GM18505 (cell line): ENCODE measurements around the gene HSPA12A.

ENCODE experiments used
- ATAC-seq: cut with Tn5 transposase; IDR thresholded peaks from one replicate; pipeline ENCODE4 v1.9.1; 2021; ENCODE audit not compliant: unreplicated experiment
- POLR2A ChIP-seq: IDR thresholded peaks from 4 replicates; pipeline ENCODE4 v1.6.1; 2011; ENCODE audit warnings: borderline replicate concordance; ENCODE audit not compliant: insufficient read depth, insufficient read length; ENCODE audit errors: extremely low read depth

The HSPA12A gene

GRCh38 chr10:116694243-116694926 is 48.0 kb downstream of the HSPA12A start:
- no peak for ATAC-seq
- TF ChIP-seq POLR2A = no peak

GRCh38 chr10:116692225-116692624 is 50.1 kb downstream of the HSPA12A start:
- no peak for ATAC-seq
- TF ChIP-seq POLR2A = no peak

GRCh38 chr10:116691635-116692034 is 50.7 kb downstream of the HSPA12A start:
- no peak for TF ChIP-seq POLR2A
- ATAC-seq = no peak

- TF ChIP-seq POLR2A = no peak
- no peak for ATAC-seq
Observed at GRCh38 chr10:116690356-116691322, 51.7 kb downstream of the HSPA12A start.

- TF ChIP-seq POLR2A = no peak
- ATAC-seq = no peak
Observed at GRCh38 chr10:116689744-116690143, 52.6 kb downstream of the HSPA12A start.

- ATAC-seq = no peak
- no peak for TF ChIP-seq POLR2A
Observed at GRCh38 chr10:116688741-116689495, 53.4 kb downstream of the HSPA12A start.

- TF ChIP-seq POLR2A = no peak
- no peak for ATAC-seq
Observed at GRCh38 chr10:116688241-116688711, 54.1 kb downstream of the HSPA12A start.

- TF ChIP-seq POLR2A = no peak
- no peak for ATAC-seq
Observed at GRCh38 chr10:116687633-116688032, 54.7 kb downstream of the HSPA12A start.

GRCh38 chr10:116686632-116687031 is 55.7 kb downstream of the HSPA12A start:
- TF ChIP-seq POLR2A = no peak
- ATAC-seq = no peak

- ATAC-seq = no peak
- TF ChIP-seq POLR2A = no peak
Observed at GRCh38 chr10:116685807-116686206, 56.6 kb downstream of the HSPA12A start.

GRCh38 chr10:116684781-116685180 is 57.6 kb downstream of the HSPA12A start:
- no peak for ATAC-seq
- TF ChIP-seq POLR2A = no peak

GRCh38 chr10:116683821-116684220 is 58.5 kb downstream of the HSPA12A start:
- no peak for TF ChIP-seq POLR2A
- ATAC-seq = no peak

GRCh38 chr10:116683166-116683565 is 59.2 kb downstream of the HSPA12A start:
- no peak for ATAC-seq
- TF ChIP-seq POLR2A = no peak
